Measurements from ENCODE around the gene RAB23.

The RAB23 gene

GRCh38 chr6:57250348-57250747 lies 28.2 kb upstream of the RAB23 start:
- Histone ChIP-seq H3K79me2 (ENCODE audit: insufficient read depth, low read length) (no peaks in the 10 kb centered on the region), H3K4me1 (ENCODE audit: insufficient read depth, low read length) (no peaks in the 10 kb centered on the region), H3K9me3 (ENCODE audit: insufficient read depth, low read length, severe bottlenecking) (no peaks in the 10 kb centered on the region), H3K27me3 (ENCODE audit: insufficient read depth, low read length, poor library complexity) (no peaks in the 10 kb centered on the region), H3K27ac (ENCODE audit: low read length) (no peak overlapping the region), H4K20me1 (ENCODE audit: insufficient read depth, low read length) (no peaks in the 10 kb centered on the region), H3K36me3 (ENCODE audit: insufficient read depth, low read length) (no peaks in the 10 kb centered on the region), H3K4me2 (ENCODE audit: insufficient read depth, low read length) (no peak overlapping the region), H3K4me3 (ENCODE audit: low read depth in 1 of 2, low read length in 2 of 2) (no peak overlapping the region), H2AFZ (ENCODE audit: low read depth, low read length) (no peak overlapping the region), H3K9ac (ENCODE audit: low read depth, low read length) (no peak overlapping the region)
- DNase-seq (no peak), ATAC-seq (ENCODE audit: insufficient read depth, low read depth) (no peak)
- TF ChIP-seq EZH2 (IDR thresholded peaks at IDR 0.05; ENCODE audit: borderline replicate concordance, low read depth, low read length, severe bottlenecking), result no peak
- TF ChIP-seq CTCF (IDR thresholded peaks at IDR 0.05; ENCODE audit: borderline replicate concordance, extremely low read depth, low read length, poor library complexity, severe bottlenecking), result no peak

GRCh38 chr6:57248311-57248895 lies 26.3 kb upstream of the RAB23 start:
- H2AFZ ChIP-seq (ENCODE audit: low read depth, low read length), result no peak overlapping the region
- ATAC-seq (ENCODE audit: insufficient read depth, low read depth), result peak; percentile 37; the same call in 2 of the 3 replicates
- DNase-seq, result no peak
- H3K79me2 ChIP-seq (ENCODE audit: insufficient read depth, low read length), result no peaks in the 10 kb centered on the region
- H3K27me3 ChIP-seq (ENCODE audit: insufficient read depth, low read length, poor library complexity), result no peaks in the 10 kb centered on the region
- no peaks in the 10 kb centered on the region for H3K36me3 ChIP-seq (ENCODE audit: insufficient read depth, low read length)
- no peak overlapping the region for H3K4me2 ChIP-seq (ENCODE audit: insufficient read depth, low read length)
- H3K27ac ChIP-seq (ENCODE audit: low read length), result no peak overlapping the region
- H3K9me3 ChIP-seq (ENCODE audit: insufficient read depth, low read length, severe bottlenecking), result no peaks in the 10 kb centered on the region
- no peaks in the 10 kb centered on the region for H4K20me1 ChIP-seq (ENCODE audit: insufficient read depth, low read length)
- H3K9ac ChIP-seq (ENCODE audit: low read depth, low read length), result no peak overlapping the region
- TF ChIP-seq EZH2 (IDR thresholded peaks at IDR 0.05; ENCODE audit: borderline replicate concordance, low read depth, low read length, severe bottlenecking), result no peak
- no peak for TF ChIP-seq CTCF (IDR thresholded peaks at IDR 0.05; ENCODE audit: borderline replicate concordance, extremely low read depth, low read length, poor library complexity, severe bottlenecking)
- H3K4me1 ChIP-seq (ENCODE audit: insufficient read depth, low read length), result no peaks in the 10 kb centered on the region
- no peak overlapping the region for H3K4me3 ChIP-seq (ENCODE audit: low read depth in 1 of 2, low read length in 2 of 2)

GRCh38 chr6:57247603-57248002 lies 25.5 kb upstream of the RAB23 start:
- no peaks in the 10 kb centered on the region for H3K27me3 ChIP-seq (ENCODE audit: insufficient read depth, low read length, poor library complexity)
- ATAC-seq (ENCODE audit: insufficient read depth, low read depth) (no peak), DNase-seq (no peak)
- no peak overlapping the region for H2AFZ ChIP-seq (ENCODE audit: low read depth, low read length)
- no peak overlapping the region for H3K27ac ChIP-seq (ENCODE audit: low read length)
- H3K36me3 ChIP-seq (ENCODE audit: insufficient read depth, low read length), result no peaks in the 10 kb centered on the region
- H4K20me1 ChIP-seq (ENCODE audit: insufficient read depth, low read length), result no peaks in the 10 kb centered on the region
- no peak overlapping the region for H3K9ac ChIP-seq (ENCODE audit: low read depth, low read length)
- no peak overlapping the region for H3K4me2 ChIP-seq (ENCODE audit: insufficient read depth, low read length)
- H3K4me1 ChIP-seq (ENCODE audit: insufficient read depth, low read length), result no peaks in the 10 kb centered on the region
- no peaks in the 10 kb centered on the region for H3K9me3 ChIP-seq (ENCODE audit: insufficient read depth, low read length, severe bottlenecking)
- H3K79me2 ChIP-seq (ENCODE audit: insufficient read depth, low read length), result no peaks in the 10 kb centered on the region
- TF ChIP-seq EZH2 (IDR thresholded peaks at IDR 0.05; ENCODE audit: borderline replicate concordance, low read depth, low read length, severe bottlenecking) (no peak), CTCF (IDR thresholded peaks at IDR 0.05; ENCODE audit: borderline replicate concordance, extremely low read depth, low read length, poor library complexity, severe bottlenecking) (no peak)
- H3K4me3 ChIP-seq (ENCODE audit: low read depth in 1 of 2, low read length in 2 of 2), result no peak overlapping the region
